SK-N-MC (cell line): Measurements from ENCODE around the gene PRPH.
A peak's percentile ranks its signal among the peaks of the same experiment; 100 is the strongest.
"Not testable (repeated sequence)": the region's sequence is repeated elsewhere in the genome, so short reads cannot be mapped to it uniquely, and the experiment has no call there.

Experiments used
- DNase-seq: peaks from one replicate; pipeline ENCODE4 v3.0.0-alpha.2; 2011; ENCODE audit warnings: low read depth, low spot score
- H3K27ac ChIP-seq: fragments of 200-600 bp; sonication (generic); 2 replicates; pipeline ENCODE4 v1.5.1; 2016; ENCODE audit warnings: mixed run types
- H3K36me3 ChIP-seq: fragments of 200-600 bp; sonication (generic); 2 replicates; pipeline ENCODE4 v1.6.1; 2017; ENCODE audit warnings: antibody characterized with exemption, low read length, mixed read lengths; ENCODE audit not compliant: insufficient read depth
- H3K4me3 ChIP-seq: fragments of 200-600 bp; sonication (generic); 2 replicates; pipeline ENCODE4 v1.5.1; 2016
- H3K9ac ChIP-seq: fragments of 200-600 bp; sonication (generic); 2 replicates; pipeline ENCODE4 v1.8.0; 2017; ENCODE audit warnings: mixed run types, mixed read lengths; ENCODE audit not compliant: insufficient read length
- H3K9me3 ChIP-seq: fragments of 200-600 bp; sonication (generic); 2 replicates; pipeline ENCODE4 v1.6.1; 2017; ENCODE audit warnings: low read depth, mild to moderate bottlenecking, antibody characterized with exemption, low read length, moderate library complexity, mixed read lengths
- EZH2 ChIP-seq: fragments of 200-600 bp; sonication (generic); IDR thresholded peaks from one replicate; pipeline ENCODE4 v1.6.1; 2017; ENCODE audit warnings: antibody characterized with exemption
- FOXP2 ChIP-seq: optimal IDR thresholded peaks from 2 replicates; pipeline ENCODE3; 2011; ENCODE audit warnings: mild to moderate bottlenecking, moderate library complexity; ENCODE audit not compliant: insufficient read depth; ENCODE audit errors: extremely low read length, control extremely low read depth
- POLR2AphosphoS5 ChIP-seq: IDR thresholded peaks from 2 replicates; pipeline ENCODE4 v1.6.1; 2012; ENCODE audit warnings: mild to moderate bottlenecking, low read depth, low read length, borderline replicate concordance

PRPH gene

DNA sequence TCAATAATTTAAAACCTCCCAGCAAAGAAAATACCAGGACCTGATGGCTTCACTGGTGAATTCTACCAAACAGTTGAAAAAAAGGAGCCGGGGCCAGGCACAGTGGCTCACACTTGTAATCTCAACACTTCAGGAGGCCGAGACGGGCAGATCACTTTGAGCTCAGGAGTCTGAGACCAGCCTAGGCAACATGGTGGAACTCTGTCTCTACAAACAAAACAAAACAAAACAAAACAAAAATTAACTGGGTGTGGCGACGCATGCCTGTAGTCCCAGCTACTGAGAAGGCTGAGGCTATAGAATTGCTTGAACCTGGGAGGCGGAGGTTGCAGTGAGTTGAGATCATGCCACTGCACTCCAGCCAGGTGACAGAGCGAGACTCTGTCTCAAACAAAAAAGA, 14.4 kb downstream of the PRPH start:
- Histone ChIP-seq H3K27ac (no peak overlapping the region), H3K9me3 (no peaks in the 10 kb centered on the region), H3K4me3 (no peak overlapping the region), H3K9ac (no peak overlapping the region), H3K36me3 (no peaks in the 10 kb centered on the region)
- TF ChIP-seq FOXP2 (no peak), POLR2AphosphoS5 (no peak), EZH2 (no peak)
- no peak for DNase-seq

DNA sequence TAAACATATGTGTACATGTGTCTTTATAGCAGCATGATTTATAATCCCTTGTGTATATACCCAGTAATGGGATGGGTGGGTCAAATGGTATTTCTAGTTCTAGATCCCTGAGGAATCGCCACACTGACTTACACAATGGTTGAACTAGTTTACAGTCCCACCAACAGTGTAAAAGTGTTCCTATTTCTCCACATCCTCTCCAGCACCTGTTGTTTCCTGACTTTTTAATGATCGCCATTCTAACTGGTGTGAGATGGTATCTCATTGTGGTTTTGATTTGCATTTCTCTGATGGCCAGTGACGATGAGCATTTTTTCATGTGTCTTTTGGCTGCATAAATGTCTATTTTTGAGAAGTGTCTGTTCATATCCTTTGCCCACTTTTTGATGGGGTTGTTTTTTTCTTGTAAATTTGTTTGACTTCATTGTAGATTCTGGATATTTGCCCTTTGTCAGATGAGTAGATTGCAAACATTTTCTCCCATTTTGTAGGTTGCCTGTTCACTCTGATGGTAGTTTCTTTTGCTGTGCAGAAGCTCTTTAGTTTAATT, 15.6 kb downstream of the PRPH start:
- not testable (repeated sequence) for H3K9ac ChIP-seq, H3K27ac ChIP-seq, DNase-seq, H3K4me3 ChIP-seq, H3K36me3 ChIP-seq, H3K9me3 ChIP-seq

DNA sequence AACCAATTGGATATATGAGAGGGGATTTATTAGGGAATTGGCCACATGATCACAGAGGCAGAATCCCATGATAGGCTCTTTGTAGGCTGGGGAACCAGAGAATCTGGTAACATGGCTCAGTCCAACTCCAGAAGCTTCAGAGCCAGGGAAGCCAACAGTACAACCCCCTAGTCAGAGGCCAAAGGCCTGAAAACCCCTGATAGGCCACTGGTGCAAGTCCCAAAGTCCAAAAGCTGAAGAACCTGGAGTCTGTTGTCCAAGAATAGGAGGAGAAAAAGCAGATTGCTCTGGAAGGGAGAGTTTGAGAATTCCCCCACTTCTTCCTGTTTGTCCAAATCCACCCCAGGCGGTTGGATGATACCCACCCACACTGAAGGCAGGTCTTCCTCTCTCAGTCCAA, 19.9 kb downstream of the PRPH start:
- Histone ChIP-seq H3K27ac (no peak overlapping the region), H3K36me3 (no peaks in the 10 kb centered on the region), H3K9ac (no peak overlapping the region), H3K9me3 (no peaks in the 10 kb centered on the region), H3K4me3 (no peak overlapping the region)
- TF ChIP-seq POLR2AphosphoS5 (no peak), EZH2 (no peak), FOXP2 (no peak)
- no peak for DNase-seq

DNA sequence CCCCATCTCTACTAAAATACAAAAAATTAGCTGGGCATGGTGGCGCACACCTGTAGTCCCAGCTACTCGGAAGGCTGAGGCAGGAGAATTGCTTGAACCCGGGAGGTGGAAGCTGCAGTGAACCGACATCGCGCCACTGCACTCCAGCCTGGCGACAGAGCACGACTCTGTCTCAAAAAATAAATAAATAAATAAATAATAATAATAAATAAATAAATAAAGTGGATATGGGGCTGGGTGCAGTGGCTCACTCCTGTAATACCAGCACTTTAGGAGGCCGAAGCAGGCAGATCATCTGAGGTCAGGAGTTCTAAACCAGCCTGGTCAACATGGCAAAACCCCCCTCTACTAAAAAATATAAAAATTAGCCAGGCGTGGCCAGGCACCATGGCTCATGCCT, 22.2 kb downstream of the PRPH start:
- not testable (repeated sequence) for H3K9ac ChIP-seq, H3K4me3 ChIP-seq, DNase-seq, H3K9me3 ChIP-seq, H3K36me3 ChIP-seq, H3K27ac ChIP-seq

DNA sequence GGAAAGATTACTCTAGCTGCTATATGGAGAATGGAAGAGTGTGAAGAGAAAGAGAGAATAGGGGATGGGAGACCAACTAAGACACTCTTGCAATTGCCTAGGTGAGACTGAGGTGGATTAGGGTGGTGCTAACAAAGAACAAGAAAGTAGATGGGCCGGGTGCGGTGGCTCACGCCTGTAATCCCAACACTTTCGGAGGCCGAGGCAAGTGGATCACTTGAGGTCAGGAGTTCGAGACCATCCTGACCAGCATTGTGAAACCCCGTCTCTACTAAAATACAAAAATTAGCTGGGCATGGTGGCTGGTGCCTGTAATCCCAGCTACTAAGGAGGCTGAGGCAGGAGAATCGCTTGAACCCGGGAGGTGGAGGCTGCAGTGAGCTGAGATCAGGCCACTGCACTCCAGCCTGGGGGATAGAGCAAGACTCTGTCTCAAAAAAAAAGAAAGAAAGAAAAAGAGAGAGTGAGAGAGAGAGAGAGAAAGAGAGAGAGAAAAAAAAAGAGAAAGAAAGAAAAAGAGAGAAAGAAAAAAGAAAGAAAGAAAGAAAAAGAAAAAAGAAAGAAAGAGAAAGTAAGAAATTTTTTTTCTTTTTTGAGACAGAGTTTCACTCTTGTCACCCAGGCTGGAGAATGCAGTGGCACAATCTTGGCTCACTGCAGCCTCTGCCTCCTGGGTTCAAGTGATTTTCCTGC, 25.6 kb downstream of the PRPH start:
- not testable (repeated sequence) for H3K27ac ChIP-seq, H3K9me3 ChIP-seq, H3K4me3 ChIP-seq, DNase-seq, H3K9ac ChIP-seq
- peaks cover 13% of the 10 kb centered on the region for H3K36me3 ChIP-seq

DNA sequence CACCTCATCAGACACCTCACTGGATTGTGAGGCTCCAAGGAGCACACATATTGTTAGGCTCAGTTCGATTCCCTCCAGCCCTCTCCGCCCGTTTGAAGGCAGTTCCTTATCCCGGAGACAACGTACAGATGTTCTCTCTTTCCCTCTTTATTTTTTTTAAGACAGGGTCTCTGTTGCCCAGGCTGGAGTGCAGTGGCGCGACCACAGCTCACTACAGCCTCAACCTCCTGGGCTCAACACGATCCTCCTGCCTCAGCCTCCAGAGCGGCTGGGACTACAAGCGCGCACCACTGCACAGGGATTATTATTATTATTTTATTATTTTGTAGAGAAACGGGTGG, 27.4 kb downstream of the PRPH start:
- peaks cover 31% of the 10 kb centered on the region for H3K36me3 ChIP-seq
- TF ChIP-seq EZH2 (no peak), POLR2AphosphoS5 (no peak), FOXP2 (no peak)
- H3K27ac ChIP-seq: peak overlapping the region; percentile 76; the same call in 1 of the 2 replicates
- peak overlapping the region; percentile 99 for H3K4me3 ChIP-seq
- no peak for DNase-seq
- H3K9ac ChIP-seq: peak overlapping the region; percentile 87
- no peaks in the 10 kb centered on the region for H3K9me3 ChIP-seq

DNA sequence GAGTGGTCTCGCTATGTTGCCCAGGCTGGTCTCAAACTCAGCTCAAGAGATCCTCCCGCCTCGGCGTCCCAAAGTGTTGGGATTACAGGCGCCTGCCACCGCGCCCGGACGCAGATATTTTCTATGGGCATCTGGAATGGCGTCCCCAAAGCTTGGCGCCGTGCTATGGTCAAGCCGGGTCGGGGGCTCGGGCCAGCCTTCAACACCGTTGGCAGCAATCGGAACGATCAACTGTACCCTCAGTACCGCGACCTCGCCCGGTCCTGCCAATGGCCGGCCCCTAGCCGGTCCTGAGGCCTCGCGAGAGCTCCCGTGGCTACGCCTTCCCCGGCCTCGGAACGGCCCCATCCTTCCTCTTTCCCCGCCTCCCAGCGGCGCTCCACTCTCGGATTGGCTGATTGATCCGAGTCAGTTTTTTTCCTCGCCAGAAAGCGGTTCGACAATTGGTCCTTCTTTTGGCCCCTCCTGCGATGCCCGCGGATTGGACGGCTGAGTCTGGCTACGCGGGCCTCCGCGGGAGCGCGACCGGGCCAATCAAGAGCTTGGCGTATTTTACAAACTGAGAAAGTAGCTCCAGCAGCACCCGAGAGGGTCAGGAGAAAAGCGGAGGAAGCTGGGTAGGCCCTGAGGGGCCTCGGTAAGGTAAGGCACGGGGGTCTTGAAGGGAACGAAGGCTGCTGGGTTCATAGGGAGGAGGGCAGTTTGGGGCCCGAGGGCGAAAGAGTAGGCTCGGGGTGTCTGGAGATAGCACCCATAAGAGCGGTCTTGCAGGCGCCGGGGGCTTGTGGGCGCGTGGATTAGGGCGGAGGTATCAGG, 28.0 kb downstream of the PRPH start, which contains the start of gene TROAP:
TROAP (plus strand) TSS at position 548 of the 816 bp plus-strand sequence. CDS start 354 bp downstream, outside the sequence.
- DNase-seq: peak; percentile 91
- peak within 1 kb of the TSS; percentile 96 for H3K9ac ChIP-seq
- TF ChIP-seq FOXP2: no peak
- peak; percentile 88 for TF ChIP-seq POLR2AphosphoS5
- H3K27ac ChIP-seq: peak within 1 kb of the TSS; percentile 76; the same call in 1 of the 2 replicates
- peak within 1 kb of the TSS; percentile 99 for H3K4me3 ChIP-seq
- H3K9me3 ChIP-seq: no peaks in the 10 kb centered on the region
- peaks cover 33% of the 10 kb centered on the region for H3K36me3 ChIP-seq

DNA sequence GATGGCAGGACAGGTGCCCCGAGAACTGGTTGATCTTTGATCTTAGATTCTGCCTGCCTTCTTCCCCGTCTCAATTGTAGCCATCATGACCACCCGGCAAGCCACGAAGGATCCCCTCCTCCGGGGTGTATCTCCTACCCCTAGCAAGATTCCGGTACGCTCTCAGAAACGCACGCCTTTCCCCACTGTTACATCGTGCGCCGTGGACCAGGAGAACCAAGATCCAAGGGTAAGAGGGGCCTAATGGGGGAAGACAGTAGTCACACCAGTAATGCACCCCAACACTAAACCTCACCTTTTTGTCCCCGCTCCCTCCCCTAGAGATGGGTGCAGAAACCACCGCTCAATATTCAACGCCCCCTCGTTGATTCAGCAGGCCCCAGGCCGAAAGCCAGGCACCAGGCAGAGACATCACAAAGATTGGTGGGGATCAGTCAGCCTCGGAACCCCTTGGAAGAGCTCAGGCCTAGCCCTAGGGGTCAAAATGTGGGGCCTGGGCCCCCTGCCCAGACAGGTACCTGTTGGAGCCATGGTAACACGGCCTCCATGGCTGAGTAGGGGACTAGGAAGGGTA, 28.7 kb downstream of the PRPH start:
- no peak for TF ChIP-seq EZH2
- TF ChIP-seq POLR2AphosphoS5: no peak
- no peak for TF ChIP-seq FOXP2

More for the DNA sequence above, 28.7 kb downstream of the PRPH start:
- peaks cover 33% of the 10 kb centered on the region for H3K36me3 ChIP-seq
- H3K27ac ChIP-seq: peak overlapping the region; percentile 71; the same call in 1 of the 2 replicates
- no peaks in the 10 kb centered on the region for H3K9me3 ChIP-seq
- H3K4me3 ChIP-seq: peak overlapping the region; percentile 99
- DNase-seq: no peak
- peak overlapping the region; percentile 96 for H3K9ac ChIP-seq
